AG09309 (cell line): ENCODE measurements around the gene ZFAND3.

ENCODE experiments used
- DNase-seq: peaks from one replicate; pipeline ENCODE4 v3.0.0-alpha.2; 2010; ENCODE audit warnings: low read depth
- H3K4me3 ChIP-seq: 2 replicates; pipeline ENCODE4 v1.5.1; 2011; ENCODE audit warnings: mild to moderate bottlenecking, low read depth, low read length, moderate library complexity; ENCODE audit not compliant: control insufficient read depth
- CTCF ChIP-seq: IDR thresholded peaks from 2 replicates; pipeline ENCODE4 v1.5.1; 2011; ENCODE audit warnings: mild to moderate bottlenecking, low read depth, low read length, inconsistent platforms; ENCODE audit not compliant: insufficient read depth, control insufficient read depth; ENCODE audit errors: missing control alignments

Gene ZFAND3

GRCh38 chr6:38188677-38189335 lies 369.3 kb downstream of the ZFAND3 start:
- DNase-seq: no peak
- no peak overlapping the region for H3K4me3 ChIP-seq
- no peak for TF ChIP-seq CTCF

- H3K4me3 ChIP-seq: no peak overlapping the region
- no peak for TF ChIP-seq CTCF
- DNase-seq: no peak
These were observed 371.9 kb downstream of the ZFAND3 start for GRCh38 chr6:38191418-38191817.

GRCh38 chr6:38192011-38192410 lies 372.5 kb downstream of the ZFAND3 start:
- H3K4me3 ChIP-seq: no peak overlapping the region
- DNase-seq: no peak
- TF ChIP-seq CTCF: no peak

- no peak for TF ChIP-seq CTCF
- H3K4me3 ChIP-seq: no peak overlapping the region
- DNase-seq: no peak
These were observed 373.0 kb downstream of the ZFAND3 start for GRCh38 chr6:38192487-38192886.

- no peak overlapping the region for H3K4me3 ChIP-seq
- no peak for DNase-seq
- TF ChIP-seq CTCF: no peak
These were observed 373.5 kb downstream of the ZFAND3 start for GRCh38 chr6:38193051-38193450.

- H3K4me3 ChIP-seq: no peak overlapping the region
- TF ChIP-seq CTCF: no peak
- no peak for DNase-seq
These were observed 374.2 kb downstream of the ZFAND3 start for GRCh38 chr6:38193481-38194281.
